ENCODE data around the gene MAPK8IP3. TPM values are rescaled to one million over a fixed set of nuclear protein-coding genes. Genes with fewer than 3 reads are reported as not detected.

The MAPK8IP3 gene
- total RNA-seq, 2 donors from 2014 or later = 44.0 to 62.6 TPM

DNA sequence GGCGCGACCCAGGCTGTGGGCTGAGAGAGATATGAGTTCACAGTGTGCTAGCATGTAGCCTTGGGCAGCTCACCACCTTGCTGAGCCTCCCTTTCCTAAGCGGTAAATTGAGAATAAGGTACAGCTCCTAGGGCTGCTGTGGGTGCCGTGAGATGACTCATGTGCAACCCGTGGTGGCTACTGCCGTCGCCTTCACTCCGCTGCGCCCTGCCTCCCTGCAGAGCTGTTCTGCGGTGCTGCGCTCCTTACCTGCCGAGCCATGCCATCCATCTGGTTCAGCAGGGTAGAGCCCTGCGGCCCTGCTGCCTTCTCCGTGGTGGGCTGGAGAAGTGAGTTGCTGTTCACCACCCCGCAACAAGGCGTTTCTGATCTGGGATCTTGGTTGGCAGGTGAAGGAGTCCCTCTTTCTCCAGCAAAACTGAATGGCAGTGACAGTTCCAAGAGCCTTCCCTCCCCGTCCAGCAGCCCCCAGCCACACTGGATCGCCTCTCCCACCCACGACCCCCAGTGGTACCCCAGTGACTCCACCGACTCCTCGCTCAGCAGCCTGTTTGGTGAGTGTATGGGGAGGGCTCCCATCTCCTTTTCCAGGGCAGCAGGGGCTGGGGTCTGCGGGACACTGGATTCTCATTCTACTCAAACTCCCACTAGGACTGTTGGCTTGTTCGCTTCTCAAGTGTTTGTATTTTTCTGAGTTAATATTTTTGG lies 37.2 kb upstream of the MAPK8IP3 start:
- TF ChIP-seq, protein P1, sequence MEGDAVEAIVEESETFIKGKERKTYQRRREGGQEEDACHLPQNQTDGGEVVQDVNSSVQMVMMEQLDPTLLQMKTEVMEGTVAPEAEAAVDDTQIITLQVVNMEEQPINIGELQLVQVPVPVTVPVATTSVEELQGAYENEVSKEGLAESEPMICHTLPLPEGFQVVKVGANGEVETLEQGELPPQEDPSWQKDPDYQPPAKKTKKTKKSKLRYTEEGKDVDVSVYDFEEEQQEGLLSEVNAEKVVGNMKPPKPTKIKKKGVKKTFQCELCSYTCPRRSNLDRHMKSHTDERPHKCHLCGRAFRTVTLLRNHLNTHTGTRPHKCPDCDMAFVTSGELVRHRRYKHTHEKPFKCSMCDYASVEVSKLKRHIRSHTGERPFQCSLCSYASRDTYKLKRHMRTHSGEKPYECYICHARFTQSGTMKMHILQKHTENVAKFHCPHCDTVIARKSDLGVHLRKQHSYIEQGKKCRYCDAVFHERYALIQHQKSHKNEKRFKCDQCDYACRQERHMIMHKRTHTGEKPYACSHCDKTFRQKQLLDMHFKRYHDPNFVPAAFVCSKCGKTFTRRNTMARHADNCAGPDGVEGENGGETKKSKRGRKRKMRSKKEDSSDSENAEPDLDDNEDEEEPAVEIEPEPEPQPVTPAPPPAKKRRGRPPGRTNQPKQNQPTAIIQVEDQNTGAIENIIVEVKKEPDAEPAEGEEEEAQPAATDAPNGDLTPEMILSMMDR (IDR thresholded peaks at IDR 0.05) = no peak
- Histone ChIP-seq H3K4me3 (no peak overlapping the region), H3K4me1 (no peaks in the 10 kb centered on the region), H3K27ac (no peak overlapping the region), H3K9ac (ENCODE audit: low read depth in 2 of 2, low read length in 2 of 2) (no peak overlapping the region), H3K36me3 (peaks cover 12% of the 10 kb centered on the region), H3K27me3 (no peaks in the 10 kb centered on the region), H3K9me3 (no peaks in the 10 kb centered on the region)
- intact Hi-C loops (cut with DNase I) = no loop called here
- no peak for DNase-seq

DNA sequence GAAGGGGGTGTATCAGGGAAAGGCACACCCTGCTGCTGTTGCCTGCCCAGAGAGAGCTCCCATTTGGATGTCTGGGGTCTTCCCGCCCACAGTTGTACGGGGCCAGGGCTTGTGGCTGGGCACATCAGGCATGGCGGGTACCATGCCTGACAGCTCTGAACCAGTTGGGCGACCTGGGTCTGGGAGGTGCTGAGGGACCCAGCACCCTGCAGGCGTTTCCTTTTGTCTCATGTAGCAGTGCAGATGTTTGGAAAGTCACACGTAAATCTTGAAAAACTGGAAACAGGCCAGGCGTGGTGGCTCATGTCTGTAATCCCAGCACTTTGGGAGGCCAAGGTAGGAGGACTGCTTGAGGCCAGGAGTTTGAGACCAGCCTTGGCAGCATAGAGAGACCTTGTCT lies 36.3 kb upstream of the MAPK8IP3 start:
- H3K4me3 ChIP-seq = no peak overlapping the region
- peaks cover 18% of the 10 kb centered on the region for H3K36me3 ChIP-seq
- no peak for DNase-seq
- H3K27me3 ChIP-seq = no peaks in the 10 kb centered on the region
- H3K9me3 ChIP-seq = no peaks in the 10 kb centered on the region
- intact Hi-C loops (cut with DNase I) = no loop called here
- TF ChIP-seq, protein P1 (IDR thresholded peaks at IDR 0.05) = no peak
- no peak overlapping the region for H3K9ac ChIP-seq (ENCODE audit: low read depth in 2 of 2, low read length in 2 of 2)
- no peaks in the 10 kb centered on the region for H3K4me1 ChIP-seq
- H3K27ac ChIP-seq = no peak overlapping the region

DNA sequence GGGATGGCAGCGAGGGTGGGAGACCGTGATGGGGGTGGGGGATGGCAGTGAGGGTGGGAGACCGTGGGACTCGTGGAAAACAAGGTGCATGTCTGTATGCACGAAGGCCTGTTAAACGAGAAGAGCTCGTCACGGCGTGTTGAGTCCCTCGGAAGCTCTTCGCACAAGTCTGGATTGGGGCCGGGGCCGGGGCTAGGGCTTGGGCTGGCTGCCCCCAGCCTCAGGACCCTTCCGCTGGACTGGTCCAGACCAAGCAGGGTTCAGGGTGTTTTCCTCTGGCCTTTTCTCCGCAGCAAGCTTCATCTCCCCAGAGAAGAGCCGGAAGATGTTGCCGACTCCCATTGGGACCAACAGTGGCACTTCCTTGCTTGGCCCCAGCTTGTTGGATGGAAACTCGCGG lies 35.6 kb upstream of the MAPK8IP3 start:
- DNase-seq = no peak
- Histone ChIP-seq H3K9ac (ENCODE audit: low read depth in 2 of 2, low read length in 2 of 2) (no peak overlapping the region), H3K27ac (no peak overlapping the region), H3K27me3 (no peaks in the 10 kb centered on the region), H3K4me1 (no peaks in the 10 kb centered on the region), H3K4me3 (no peak overlapping the region), H3K36me3 (peaks cover 18% of the 10 kb centered on the region), H3K9me3 (no peaks in the 10 kb centered on the region)
- TF ChIP-seq, protein P1 (IDR thresholded peaks at IDR 0.05) = no peak
- intact Hi-C loops (cut with DNase I) = no loop called here

DNA sequence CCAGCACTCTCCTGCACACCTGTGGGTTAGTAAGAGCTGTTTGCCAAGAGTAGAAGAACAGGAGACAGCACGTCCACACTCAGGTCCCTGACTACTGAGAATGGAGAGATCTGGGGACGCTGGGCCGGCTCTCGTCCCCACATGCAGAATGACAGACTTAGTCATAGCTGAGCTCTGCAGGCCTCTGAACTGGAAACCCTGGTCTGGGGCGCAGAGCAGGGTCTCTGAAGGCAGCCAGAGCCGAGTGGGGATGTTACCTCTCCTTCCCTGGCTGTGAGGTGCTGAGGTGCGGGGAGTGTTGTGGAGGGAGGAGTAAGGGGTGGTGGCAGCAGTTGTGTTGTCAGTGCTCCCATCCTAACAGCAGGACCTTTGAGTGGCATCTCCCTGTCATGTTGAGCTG lies 35.1 kb upstream of the MAPK8IP3 start:
- Histone ChIP-seq H3K27ac (no peak overlapping the region), H3K9ac (ENCODE audit: low read depth in 2 of 2, low read length in 2 of 2) (no peak overlapping the region), H3K4me1 (no peaks in the 10 kb centered on the region), H3K36me3 (peaks cover 18% of the 10 kb centered on the region), H3K9me3 (no peaks in the 10 kb centered on the region), H3K4me3 (no peak overlapping the region), H3K27me3 (no peaks in the 10 kb centered on the region)
- TF ChIP-seq, protein P1 (IDR thresholded peaks at IDR 0.05) = no peak
- DNase-seq = no peak
- intact Hi-C loops (cut with DNase I) = no loop called here

DNA sequence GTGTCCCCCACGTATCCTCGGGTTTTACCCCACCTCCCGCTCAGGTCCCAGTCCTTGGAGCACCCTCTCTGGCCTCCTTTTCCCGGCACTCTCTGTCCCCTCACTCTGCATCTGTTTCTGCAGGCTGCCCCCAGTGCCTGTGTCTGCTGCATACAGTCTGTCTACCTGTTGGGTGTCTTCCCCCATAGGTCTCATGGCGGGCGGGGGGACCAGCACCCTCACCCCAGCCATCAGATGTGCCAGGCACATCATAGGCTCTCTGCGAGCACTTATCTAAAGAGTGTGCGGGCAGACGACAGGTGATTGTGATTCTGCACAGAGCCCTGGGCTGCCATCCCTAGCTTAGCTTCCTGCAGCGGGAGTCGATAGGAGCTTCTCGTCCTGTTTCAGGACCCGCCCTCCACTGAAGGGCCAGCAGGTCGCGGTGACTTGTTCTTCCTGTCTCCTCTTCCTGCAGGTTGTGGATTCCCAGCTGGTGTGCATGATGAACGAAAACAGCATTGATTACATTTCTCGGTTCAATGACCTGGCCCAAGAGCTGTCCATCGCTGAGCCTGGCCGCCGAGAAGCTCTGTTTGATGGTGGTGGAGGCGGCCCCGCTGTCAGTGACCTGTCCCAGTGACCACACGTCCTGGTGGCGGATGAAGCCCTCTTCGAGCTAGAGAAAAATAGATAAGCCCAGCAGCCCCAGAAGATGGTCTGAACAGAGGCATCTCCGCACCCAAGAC lies 32.4 kb upstream of the MAPK8IP3 start:
- Histone ChIP-seq H3K9me3 (no peaks in the 10 kb centered on the region), H3K4me1 (no peaks in the 10 kb centered on the region), H3K27me3 (no peaks in the 10 kb centered on the region), H3K36me3 (peaks cover 9% of the 10 kb centered on the region), H3K9ac (ENCODE audit: low read depth in 2 of 2, low read length in 2 of 2) (no peak overlapping the region), H3K4me3 (no peak overlapping the region), H3K27ac (no peak overlapping the region)
- TF ChIP-seq, protein P1 (IDR thresholded peaks at IDR 0.05) = no peak
- intact Hi-C loops (cut with DNase I) = no loop called here
- no peak for DNase-seq

All from colonic mucosa (tissue), 4 donors.